ENCODE results near the gene TMED4.

- TF ChIP-seq POLR2A (IDR thresholded peaks at IDR 0.05) = no peak
- TF ChIP-seq CTCF (IDR thresholded peaks at IDR 0.05) = no peak
These were observed 17.2 kb upstream of the TMED4 start for GRCh38 chr7:44599222-44599621.

All from esophagus squamous epithelium (tissue), 4 donors.